Keratinocyte (primary cell): ENCODE measurements around the gene RNF180.

Experiments
- EZH2 ChIP-seq: IDR thresholded peaks from one replicate; pipeline ENCODE4 v1.6.1; 2012; ENCODE audit warnings: inconsistent platforms, mild to moderate bottlenecking, low read length, moderate library complexity
- TF ChIP-seq, protein P1 (sequence below), 3 experiments: IDR thresholded peaks in 1 of 3; conservative IDR thresholded peaks in 1 of 3; optimal IDR thresholded peaks in 1 of 3; 2 replicates in 2 of 3; 3 replicates in 1 of 3; pipeline versions ENCODE3 to v1.5.1; 2011; ENCODE audit warnings: low read length in 3 of 3, mild to moderate bottlenecking in 3 of 3, moderate library complexity in 2 of 3, control low read depth in 1 of 3, inconsistent platforms in 1 of 3; ENCODE audit not compliant: insufficient read depth in 2 of 3; ENCODE audit errors: extremely low read depth in 1 of 3

DNA sequence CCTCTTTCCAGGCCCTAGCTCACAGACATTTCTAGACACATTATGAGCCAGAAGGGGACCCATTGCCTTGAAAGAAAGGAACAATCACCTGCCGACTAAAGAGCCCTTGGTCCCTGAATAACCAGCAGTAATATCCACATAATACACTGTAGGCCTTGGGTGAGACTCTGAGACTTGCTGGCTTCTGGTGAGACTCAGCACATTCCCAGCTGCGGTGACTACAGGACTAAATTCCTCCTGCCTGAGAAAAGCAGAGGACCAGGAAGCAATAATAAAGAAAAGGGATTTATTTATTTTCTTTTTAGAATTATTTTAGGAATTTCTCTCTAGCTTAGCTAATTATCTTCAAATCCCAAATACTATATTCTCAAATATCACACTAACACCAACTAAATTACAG, 252.4 kb downstream of the RNF180 start:
- TF ChIP-seq, protein P1, sequence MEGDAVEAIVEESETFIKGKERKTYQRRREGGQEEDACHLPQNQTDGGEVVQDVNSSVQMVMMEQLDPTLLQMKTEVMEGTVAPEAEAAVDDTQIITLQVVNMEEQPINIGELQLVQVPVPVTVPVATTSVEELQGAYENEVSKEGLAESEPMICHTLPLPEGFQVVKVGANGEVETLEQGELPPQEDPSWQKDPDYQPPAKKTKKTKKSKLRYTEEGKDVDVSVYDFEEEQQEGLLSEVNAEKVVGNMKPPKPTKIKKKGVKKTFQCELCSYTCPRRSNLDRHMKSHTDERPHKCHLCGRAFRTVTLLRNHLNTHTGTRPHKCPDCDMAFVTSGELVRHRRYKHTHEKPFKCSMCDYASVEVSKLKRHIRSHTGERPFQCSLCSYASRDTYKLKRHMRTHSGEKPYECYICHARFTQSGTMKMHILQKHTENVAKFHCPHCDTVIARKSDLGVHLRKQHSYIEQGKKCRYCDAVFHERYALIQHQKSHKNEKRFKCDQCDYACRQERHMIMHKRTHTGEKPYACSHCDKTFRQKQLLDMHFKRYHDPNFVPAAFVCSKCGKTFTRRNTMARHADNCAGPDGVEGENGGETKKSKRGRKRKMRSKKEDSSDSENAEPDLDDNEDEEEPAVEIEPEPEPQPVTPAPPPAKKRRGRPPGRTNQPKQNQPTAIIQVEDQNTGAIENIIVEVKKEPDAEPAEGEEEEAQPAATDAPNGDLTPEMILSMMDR (optimal IDR thresholded peaks at IDR 0.05 in 1 of 3, IDR thresholded peaks at IDR 0.05 in 1 of 3, conservative IDR thresholded peaks at IDR 0.05 in 1 of 3; ENCODE audit: extremely low read depth in 1 of 3, insufficient read depth in 2 of 3, low read length in 3 of 3) = no peak
- no peak for TF ChIP-seq EZH2
